Smooth muscle cell (in vitro differentiated cells): ENCODE results near the gene PARVA. TPM values are rescaled to one million over a fixed set of nuclear protein-coding genes. Genes with fewer than 3 reads are reported as not detected.

ENCODE experiments used
- DNase-seq: peaks from one replicate; lab custom pipeline; 2025; ENCODE audit not compliant: unreplicated experiment; lab: John Stamatoyannopoulos, UW
- H2AFZ ChIP-seq: fragments of 200-600 bp; sonication (generic); 2 replicates; pipeline ENCODE4 v1.6.0; 2016; ENCODE audit warnings: antibody characterized with exemption, low read depth, mild to moderate bottlenecking
- H3F3A ChIP-seq: fragments of 200-600 bp; sonication (generic); 2 replicates; pipeline ENCODE4 v1.6.0; 2017; ENCODE audit warnings: antibody characterized with exemption, low read depth
- H3K27ac ChIP-seq: fragments of 200-600 bp; sonication (generic); 2 replicates; pipeline ENCODE4 v1.5.1; 2016; ENCODE audit warnings: low read depth, mild to moderate bottlenecking
- H3K27me3 ChIP-seq: fragments of 200-600 bp; sonication (generic); 2 replicates; pipeline ENCODE4 v1.6.1; 2016; ENCODE audit warnings: low read depth, mild to moderate bottlenecking
- H3K36me3 ChIP-seq: fragments of 200-600 bp; sonication (generic); 2 replicates; pipeline ENCODE4 v1.5.1; 2016; ENCODE audit warnings: low read depth
- H3K4me1 ChIP-seq: fragments of 200-600 bp; sonication (generic); 2 replicates; pipeline ENCODE4 v1.5.1; 2016; ENCODE audit warnings: low read depth
- H3K4me2 ChIP-seq: fragments of 200-600 bp; sonication (generic); 2 replicates; pipeline ENCODE4 v1.6.0; 2016; ENCODE audit warnings: mild to moderate bottlenecking
- H3K4me3 ChIP-seq: fragments of 200-600 bp; sonication (generic); 2 replicates; pipeline ENCODE4 v1.5.1; 2016; ENCODE audit warnings: mild to moderate bottlenecking
- H3K79me2 ChIP-seq: fragments of 200-600 bp; sonication (generic); 2 replicates; pipeline ENCODE4 v1.6.0; 2016; ENCODE audit warnings: low read depth, mild to moderate bottlenecking
- H3K9ac ChIP-seq: fragments of 200-600 bp; sonication (generic); 2 replicates; pipeline ENCODE4 v1.6.0; 2016; ENCODE audit warnings: low read depth
- H3K9me3 ChIP-seq: fragments of 200-600 bp; sonication (generic); replicated peaks from 2 replicates; pipeline ENCODE4 v1.5.1; 2016; ENCODE audit warnings: low read depth
- H4K20me1 ChIP-seq: fragments of 200-600 bp; sonication (generic); 2 replicates; pipeline ENCODE4 v1.6.0; 2016; ENCODE audit warnings: low read depth
- WGBS: methylation state at CpG from one replicate; pipeline ENCODE4 v1.1.7; 2016; ENCODE audit warnings: low lambda C conversion rate; 5-methylcytosine and 5-hydroxymethylcytosine counted together
- polyA plus RNA-seq: library from polyadenylated mRNA; unstranded; fragments of >200 nt; fragmentation: Nextera tagmentation; extraction: Ambion mirVana; gene quantifications from 2 replicates; pipeline ENCODE4 v1.2.1, GENCODE V29; 2016
- total RNA-seq: library from RNA; depleted of rRNA; stranded (reverse); fragments of >200 nt; gene quantifications from 2 replicates; pipeline ENCODE4 v1.2.3, GENCODE V29; 2014
- TF ChIP-seq, protein P1 (sequence below): fragments of 200-600 bp; sonication (generic); IDR thresholded peaks from 2 replicates; pipeline ENCODE4 v1.5.1; 2017; ENCODE audit warnings: borderline replicate concordance, mild to moderate bottlenecking, antibody characterized with exemption; ENCODE audit not compliant: insufficient read depth, poor library complexity, severe bottlenecking

PARVA gene
- total and polyA plus RNA-seq, 2 experiments from 2014 or later, result 73.9 to 99.4 TPM

DNA sequence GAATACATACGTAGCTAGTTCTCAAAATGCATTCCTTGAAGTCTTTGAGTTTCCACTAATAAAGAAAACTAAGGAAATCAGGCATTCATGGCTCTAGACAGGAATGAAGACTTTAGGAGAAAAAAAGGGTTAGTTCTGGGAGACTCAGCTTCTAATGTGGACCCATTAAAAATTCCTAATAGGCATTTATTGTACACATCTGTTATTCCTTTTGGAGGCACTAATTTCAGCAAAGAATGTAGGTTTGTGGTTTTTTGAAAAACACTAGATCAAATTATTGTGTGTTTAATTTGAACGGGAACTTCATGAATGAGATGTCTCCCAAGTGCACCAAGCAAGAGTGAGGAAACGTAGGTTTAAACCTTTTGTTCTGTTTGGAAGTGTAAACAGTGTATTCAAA, 42.7 kb downstream of the PARVA start:
- H3K9ac ChIP-seq, result no peak overlapping the region
- DNase-seq, result no peak
- no peaks in the 10 kb centered on the region for H3F3A ChIP-seq
- peaks cover 98% of the 10 kb centered on the region for H3K79me2 ChIP-seq
- WGBS, result 79% methylated on average over 3 of the region's 3 CpGs
- H3K27ac ChIP-seq, result peak overlapping the region; percentile 88
- no peak overlapping the region for H2AFZ ChIP-seq
- H3K4me3 ChIP-seq, result no peak overlapping the region
- H3K36me3 ChIP-seq, result no peaks in the 10 kb centered on the region
- peaks cover 6% of the 10 kb centered on the region for H4K20me1 ChIP-seq
- H3K9me3 ChIP-seq, result no peaks in the 10 kb centered on the region
- H3K4me1 ChIP-seq, result peaks cover 8% of the 10 kb centered on the region
- TF ChIP-seq, protein P1, sequence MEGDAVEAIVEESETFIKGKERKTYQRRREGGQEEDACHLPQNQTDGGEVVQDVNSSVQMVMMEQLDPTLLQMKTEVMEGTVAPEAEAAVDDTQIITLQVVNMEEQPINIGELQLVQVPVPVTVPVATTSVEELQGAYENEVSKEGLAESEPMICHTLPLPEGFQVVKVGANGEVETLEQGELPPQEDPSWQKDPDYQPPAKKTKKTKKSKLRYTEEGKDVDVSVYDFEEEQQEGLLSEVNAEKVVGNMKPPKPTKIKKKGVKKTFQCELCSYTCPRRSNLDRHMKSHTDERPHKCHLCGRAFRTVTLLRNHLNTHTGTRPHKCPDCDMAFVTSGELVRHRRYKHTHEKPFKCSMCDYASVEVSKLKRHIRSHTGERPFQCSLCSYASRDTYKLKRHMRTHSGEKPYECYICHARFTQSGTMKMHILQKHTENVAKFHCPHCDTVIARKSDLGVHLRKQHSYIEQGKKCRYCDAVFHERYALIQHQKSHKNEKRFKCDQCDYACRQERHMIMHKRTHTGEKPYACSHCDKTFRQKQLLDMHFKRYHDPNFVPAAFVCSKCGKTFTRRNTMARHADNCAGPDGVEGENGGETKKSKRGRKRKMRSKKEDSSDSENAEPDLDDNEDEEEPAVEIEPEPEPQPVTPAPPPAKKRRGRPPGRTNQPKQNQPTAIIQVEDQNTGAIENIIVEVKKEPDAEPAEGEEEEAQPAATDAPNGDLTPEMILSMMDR, result no peak
- H3K4me2 ChIP-seq, result no peak overlapping the region
- H3K27me3 ChIP-seq, result no peaks in the 10 kb centered on the region

DNA sequence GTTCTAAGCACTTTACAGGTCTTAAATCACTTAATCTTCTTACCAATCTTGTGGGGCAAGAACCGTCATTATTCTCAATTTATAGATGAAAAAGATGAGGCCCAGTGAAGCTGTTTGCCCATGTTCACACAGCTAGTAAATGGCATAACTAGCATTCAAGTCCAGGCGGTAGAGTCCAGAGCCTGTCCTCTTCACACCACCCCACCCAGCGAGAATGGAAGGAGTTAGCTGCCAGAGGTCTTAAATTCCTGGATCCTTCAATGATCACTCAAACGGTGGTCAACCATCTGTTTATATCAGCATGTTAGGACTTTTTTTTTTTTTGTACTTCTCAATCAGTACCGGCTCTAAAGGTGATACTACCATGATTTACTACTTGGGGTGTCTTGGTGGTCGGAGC, 43.3 kb downstream of the PARVA start:
- no peaks in the 10 kb centered on the region for H3F3A ChIP-seq
- H3K4me2 ChIP-seq, result no peak overlapping the region
- DNase-seq, result no peak
- H3K4me1 ChIP-seq, result peaks cover 8% of the 10 kb centered on the region
- H3K27me3 ChIP-seq, result no peaks in the 10 kb centered on the region
- no peak overlapping the region for H3K27ac ChIP-seq
- peaks cover 6% of the 10 kb centered on the region for H4K20me1 ChIP-seq
- no peaks in the 10 kb centered on the region for H3K36me3 ChIP-seq
- WGBS, result 95% methylated on average over 6 of the region's 6 CpGs
- TF ChIP-seq, protein P1, result no peak
- H3K4me3 ChIP-seq, result no peak overlapping the region
- H3K9me3 ChIP-seq, result no peaks in the 10 kb centered on the region
- H3K9ac ChIP-seq, result no peak overlapping the region
- H3K79me2 ChIP-seq, result peaks cover 98% of the 10 kb centered on the region
- H2AFZ ChIP-seq, result no peak overlapping the region

DNA sequence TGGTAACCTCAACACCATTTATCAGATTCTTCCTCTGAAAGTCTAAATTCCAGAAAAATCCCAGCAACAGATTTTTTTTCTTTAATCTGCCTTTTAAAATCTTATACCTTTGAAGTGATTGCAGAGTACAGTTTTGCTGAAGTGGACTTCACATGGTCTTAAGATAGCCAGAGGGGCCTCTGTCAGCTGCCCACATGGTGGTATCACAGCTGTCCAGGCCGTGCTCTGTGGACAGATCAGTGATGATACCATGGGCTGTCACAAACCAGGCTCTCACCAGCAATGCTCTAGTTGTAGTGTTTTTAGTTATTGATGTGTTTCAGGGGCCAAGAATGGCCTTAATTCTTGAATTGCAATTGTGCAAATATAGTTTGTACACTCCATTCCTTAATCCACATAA, 44.0 kb downstream of the PARVA start:
- Histone ChIP-seq H2AFZ (no peak overlapping the region), H3K9ac (no peak overlapping the region), H3F3A (no peaks in the 10 kb centered on the region), H3K4me1 (peaks cover 8% of the 10 kb centered on the region), H3K36me3 (no peaks in the 10 kb centered on the region), H3K27me3 (no peaks in the 10 kb centered on the region), H4K20me1 (peaks cover 6% of the 10 kb centered on the region), H3K79me2 (peaks cover 98% of the 10 kb centered on the region), H3K4me3 (no peak overlapping the region), H3K9me3 (no peaks in the 10 kb centered on the region), H3K27ac (peak overlapping the region; percentile 9), H3K4me2 (no peak overlapping the region)
- DNase-seq, result no peak
- TF ChIP-seq, protein P1, result no peak
- 48% methylated on average over 1 of the region's 1 CpG for WGBS

DNA sequence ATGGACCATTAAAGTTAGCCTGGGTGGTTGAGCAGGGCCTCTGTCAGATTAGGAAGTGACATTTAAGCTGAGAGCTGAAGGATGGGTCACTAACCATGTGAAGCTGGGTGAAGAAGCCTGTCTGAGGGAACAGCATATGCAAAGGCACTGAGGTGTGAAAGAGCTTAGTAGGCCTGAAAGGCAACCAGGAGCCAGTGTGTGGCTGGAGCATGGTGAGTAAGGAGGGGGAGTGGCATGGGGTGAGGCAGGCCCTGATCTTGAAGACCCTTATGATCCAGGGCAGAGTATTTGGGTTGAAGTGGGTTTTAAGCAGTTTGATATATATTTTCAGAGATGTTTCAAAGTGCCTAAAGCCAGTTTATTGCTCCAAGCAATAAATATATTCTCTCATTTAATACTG, 48.8 kb downstream of the PARVA start:
- no peaks in the 10 kb centered on the region for H3K36me3 ChIP-seq
- H4K20me1 ChIP-seq, result peaks cover 14% of the 10 kb centered on the region
- H2AFZ ChIP-seq, result no peak overlapping the region
- no peak for DNase-seq
- H3K79me2 ChIP-seq, result peaks cover 94% of the 10 kb centered on the region
- peaks cover 10% of the 10 kb centered on the region for H3K4me1 ChIP-seq
- no peaks in the 10 kb centered on the region for H3K9me3 ChIP-seq
- H3K9ac ChIP-seq, result no peak overlapping the region
- H3K4me2 ChIP-seq, result no peak overlapping the region
- H3F3A ChIP-seq, result peaks cover 6% of the 10 kb centered on the region
- TF ChIP-seq, protein P1, result no peak
- no peaks in the 10 kb centered on the region for H3K27me3 ChIP-seq
- no peak overlapping the region for H3K4me3 ChIP-seq
- H3K27ac ChIP-seq, result no peak overlapping the region
